Epithelial cell of prostate (primary cell): ENCODE data around the gene APBB3.

Source experiments
- DNase-seq: peaks from one replicate; pipeline ENCODE4 v3.0.0-alpha.2; 2011; ENCODE audit warnings: low read depth, low spot score
- H3K27ac ChIP-seq: fragments of 450-650 bp; 2 replicates; pipeline ENCODE4 v1.5.1; 2017; ENCODE audit warnings: mild to moderate bottlenecking

APBB3 gene

DNA sequence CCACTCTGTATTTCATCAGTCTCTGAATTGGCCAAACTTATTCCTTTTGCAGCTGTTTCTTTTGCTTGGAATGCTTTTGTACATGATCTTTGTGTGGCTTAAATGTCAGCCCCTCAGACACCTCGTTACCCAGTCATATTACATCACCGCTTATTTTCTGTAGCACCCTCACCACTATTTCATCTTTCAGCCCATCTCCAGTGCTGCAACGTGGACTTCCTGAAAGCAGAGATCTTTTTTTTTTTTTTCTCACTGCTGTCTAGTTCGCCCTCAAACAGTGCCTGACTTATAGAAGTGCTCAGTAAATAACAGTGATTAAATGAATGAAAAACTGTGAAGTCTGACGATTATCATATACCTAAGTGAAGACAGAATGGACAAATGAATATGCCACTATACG lies 8.0 kb downstream of the APBB3 start:
- DNase-seq, result no peak

GRCh38 chr5:140555747-140556312 lies 8.6 kb downstream of the APBB3 start:
- DNase-seq, result no peak
- peak overlapping the region; percentile 73 for H3K27ac ChIP-seq

More for the DNA sequence above, 8.0 kb downstream of the APBB3 start:
- peak overlapping the region; percentile 73 for H3K27ac ChIP-seq

DNA sequence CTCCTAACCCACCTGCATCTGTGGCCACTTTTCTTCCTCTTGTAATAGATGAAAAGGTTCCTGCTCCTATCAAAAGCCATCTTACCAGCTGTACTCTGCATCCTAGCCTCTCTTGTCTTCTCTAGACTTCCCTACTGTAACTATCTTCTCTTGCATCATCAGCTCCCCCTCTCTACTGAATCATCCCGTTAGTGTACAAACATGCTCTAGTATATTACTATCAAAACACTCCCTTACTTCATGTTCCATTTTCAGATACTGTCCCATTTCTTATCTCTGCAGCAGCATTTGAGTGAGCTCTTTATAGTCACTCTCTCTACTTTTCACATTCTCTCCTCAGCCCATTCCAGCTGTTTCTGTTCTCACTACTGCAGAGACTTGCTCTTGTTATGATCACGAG lies 9.9 kb downstream of the APBB3 start:
- peak overlapping the region; percentile 73 for H3K27ac ChIP-seq
- no peak for DNase-seq

GRCh38 chr5:140553657-140554056 lies 10.7 kb downstream of the APBB3 start:
- peak; percentile 67 for DNase-seq
- H3K27ac ChIP-seq, result peak overlapping the region; percentile 73

- DNase-seq, result no peak
- H3K27ac ChIP-seq, result peak overlapping the region; percentile 73
Measured at GRCh38 chr5:140551872-140552271, 12.5 kb downstream of the APBB3 start.

DNA sequence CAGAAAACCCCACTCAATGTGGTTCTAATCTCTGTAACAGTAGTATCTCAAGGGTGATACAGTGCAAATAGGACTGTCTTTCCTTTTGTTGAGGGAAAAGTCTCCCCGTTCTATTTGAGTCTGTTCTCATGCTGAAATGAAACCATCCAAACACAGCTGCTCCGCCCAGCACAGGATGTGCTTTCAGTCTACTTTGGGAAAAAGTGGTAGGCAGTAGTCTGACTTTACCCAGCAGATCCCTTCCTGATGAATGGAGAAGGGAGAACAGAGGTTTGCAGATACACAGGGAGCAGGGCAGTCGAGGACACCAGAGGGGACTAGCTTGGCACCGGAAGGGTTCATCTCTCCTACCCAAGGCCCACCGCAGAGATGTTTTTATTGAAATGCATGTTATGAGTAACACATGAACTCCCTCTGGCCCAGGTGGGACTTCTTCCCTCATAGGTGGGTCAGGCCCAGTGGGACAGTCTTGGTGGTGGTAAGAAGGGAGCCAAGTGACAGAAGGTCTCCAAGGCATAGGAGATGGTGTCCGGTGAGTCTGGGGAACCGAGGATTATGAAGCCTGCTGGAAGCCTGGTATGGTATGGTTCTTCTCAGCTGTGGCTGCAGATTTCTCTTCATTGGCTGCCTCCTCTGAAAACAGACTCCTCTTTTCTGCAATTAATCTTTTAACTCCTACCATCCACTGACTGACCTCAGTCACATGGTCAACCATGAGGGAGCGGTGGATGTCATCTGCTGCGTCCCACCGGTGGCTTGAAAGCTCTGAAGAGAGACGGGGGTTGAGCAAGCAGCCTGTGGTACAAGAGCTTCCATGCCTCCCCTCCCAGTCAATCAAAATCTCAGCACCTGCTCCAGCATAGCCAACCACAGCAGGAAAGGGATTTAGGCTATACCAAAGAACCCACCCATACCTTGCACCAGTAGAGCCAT lies 14.0 kb downstream of the APBB3 start:
- H3K27ac ChIP-seq, result peak overlapping the region; percentile 83
- DNase-seq, result no peak

DNA sequence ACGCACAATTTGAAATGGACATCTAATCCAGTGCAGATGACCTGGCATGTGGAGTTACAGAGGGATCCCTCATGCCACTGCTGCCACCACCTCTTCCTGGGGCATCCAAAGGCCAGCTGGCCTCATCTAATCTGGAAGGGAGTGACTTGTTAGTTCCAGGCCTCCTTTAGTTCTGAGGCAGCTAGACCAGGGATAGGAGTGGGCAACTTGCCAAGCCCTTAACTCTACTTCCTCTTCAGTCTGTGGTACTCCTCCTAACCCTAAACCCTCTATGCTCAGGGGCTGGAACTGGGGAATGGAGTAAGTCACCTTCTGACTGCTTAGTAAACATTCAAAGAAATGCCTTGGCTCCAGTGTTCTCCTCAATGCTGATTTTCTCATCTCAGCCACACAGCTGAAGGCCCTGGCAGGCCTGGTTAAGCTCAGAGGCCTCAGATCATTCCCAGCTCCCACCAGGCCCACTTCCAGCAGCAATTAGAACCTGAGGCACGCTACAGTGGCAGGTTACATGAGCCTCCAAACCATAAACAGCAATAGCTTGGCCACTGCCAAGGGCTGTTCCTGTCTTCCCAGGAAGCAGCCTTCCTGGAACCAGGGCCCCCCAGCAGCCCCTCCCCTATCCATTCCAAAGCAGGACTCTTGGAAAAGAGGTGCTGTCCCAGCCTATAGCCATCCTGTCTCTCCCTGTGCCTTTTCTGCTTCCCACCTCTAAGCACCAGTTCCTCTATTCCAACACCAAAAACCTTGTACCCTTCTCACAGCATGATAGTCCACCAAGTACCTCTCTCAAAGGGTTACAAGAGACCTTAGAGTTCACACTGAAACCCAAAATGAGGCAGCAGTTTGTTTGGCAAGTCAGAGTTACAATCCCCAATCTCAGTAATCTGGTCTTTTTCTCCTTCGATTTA lies 14.9 kb downstream of the APBB3 start:
- DNase-seq, result no peak
- peak overlapping the region; percentile 83 for H3K27ac ChIP-seq

DNA sequence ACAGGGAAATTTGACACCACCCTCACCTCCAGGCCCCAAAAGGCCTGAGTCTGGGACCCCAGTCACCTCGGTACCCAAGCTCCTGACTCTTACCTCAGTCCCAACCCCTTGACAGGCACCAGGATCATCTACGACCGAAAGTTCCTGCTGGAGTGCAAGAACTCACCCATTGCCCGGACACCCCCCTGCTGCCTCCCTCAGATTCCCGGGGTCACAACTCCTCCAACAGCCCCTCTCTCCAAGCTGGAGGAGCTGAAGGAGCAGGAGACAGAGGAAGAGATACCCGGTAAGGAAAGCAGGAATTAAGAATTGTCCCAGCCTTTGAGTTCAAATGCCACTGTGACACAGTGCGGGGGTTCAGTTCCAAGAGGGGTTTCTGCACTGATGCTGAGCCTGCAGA lies 15.6 kb downstream of the APBB3 start:
- peak overlapping the region; percentile 83 for H3K27ac ChIP-seq

GRCh38 chr5:140548300-140548688 lies 16.1 kb downstream of the APBB3 start:
- H3K27ac ChIP-seq, result peak overlapping the region; percentile 83
- DNase-seq, result no peak

More for the DNA sequence above, 15.6 kb downstream of the APBB3 start:
- no peak for DNase-seq

GRCh38 chr5:140547508-140548299 lies 16.7 kb downstream of the APBB3 start, which contains the start of gene EIF4EBP3:
Gene EIF4EBP3 (plus strand): TSS chr5:140547662. CDS start chr5:140547738, 76 bp downstream.
- peak; percentile 73 for DNase-seq
- peak within 1 kb of the TSS; percentile 83 for H3K27ac ChIP-seq

DNA sequence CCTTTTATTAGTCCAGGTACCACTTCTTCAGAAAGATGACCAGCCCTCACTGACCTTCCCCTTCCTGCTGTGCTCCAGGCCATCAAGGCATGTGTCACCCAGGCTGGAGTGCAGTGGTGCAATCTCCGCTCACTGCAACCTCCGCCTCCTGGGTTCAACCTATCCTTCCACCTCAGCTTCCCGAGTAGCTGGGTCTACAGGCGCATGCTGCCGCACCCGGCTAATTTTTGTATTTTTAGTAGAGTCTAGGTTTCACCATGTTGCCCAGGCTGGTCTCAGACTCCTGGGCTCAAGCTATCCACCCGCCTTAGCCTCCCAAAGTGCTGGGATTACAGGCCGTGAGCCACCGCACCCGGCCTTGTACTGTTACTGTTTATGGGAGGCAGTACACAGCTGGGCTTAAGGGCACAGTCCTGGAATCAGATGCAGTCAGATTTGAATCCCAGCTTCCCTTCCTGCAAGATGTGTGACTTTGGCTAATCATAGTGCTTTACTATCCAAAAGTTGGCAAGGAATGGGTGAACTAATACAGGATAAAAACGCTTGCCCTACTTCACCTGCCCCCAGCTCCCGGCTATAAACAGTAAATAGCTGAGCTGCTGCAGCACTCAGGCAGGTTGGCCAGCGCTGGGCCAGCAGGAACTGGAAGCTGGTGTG lies 17.4 kb downstream of the APBB3 start:
- no peak for DNase-seq
- peak overlapping the region; percentile 83 for H3K27ac ChIP-seq

DNA sequence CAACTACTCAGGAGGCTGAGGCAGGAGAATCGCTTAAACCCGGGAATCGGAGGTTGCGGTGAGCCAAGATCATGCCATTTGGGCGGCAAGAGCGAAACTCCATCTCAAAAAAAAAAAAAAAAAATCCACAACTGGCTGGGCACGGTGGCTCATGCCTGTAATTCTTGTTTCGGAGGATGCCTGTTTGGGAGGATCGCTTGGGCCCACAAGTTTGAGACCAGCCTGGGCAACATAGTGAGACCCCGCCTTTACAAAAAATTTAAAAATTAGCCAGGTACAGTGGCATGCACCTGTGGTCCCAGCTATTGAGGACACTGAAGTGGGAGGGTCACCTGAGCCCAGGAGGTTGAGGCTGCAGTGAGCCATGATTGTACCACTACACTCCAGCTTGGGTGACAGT lies 18.8 kb downstream of the APBB3 start:
- no peak for DNase-seq
- no peak overlapping the region for H3K27ac ChIP-seq

DNA sequence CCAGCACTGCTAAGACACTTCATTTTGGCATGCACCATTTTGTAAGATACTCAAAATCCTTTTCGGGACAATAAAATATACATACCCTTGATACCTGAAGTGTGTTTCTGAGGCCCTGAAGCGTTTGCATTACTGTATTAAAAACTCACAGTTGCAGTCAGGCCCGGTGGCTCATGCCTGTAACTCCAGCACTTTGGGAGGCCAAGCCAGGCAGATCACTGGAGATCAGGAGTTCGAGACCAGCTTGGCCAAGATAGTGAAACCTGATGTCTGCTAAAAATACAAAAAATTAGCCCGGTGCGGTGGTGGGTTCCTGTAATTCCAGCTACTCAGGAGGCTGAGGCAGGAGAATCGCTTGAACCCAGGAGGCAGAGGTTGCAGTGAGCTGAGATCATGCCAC lies 19.4 kb downstream of the APBB3 start:
- DNase-seq, result no peak
- no peak overlapping the region for H3K27ac ChIP-seq

GRCh38 chr5:140542972-140543371 lies 21.4 kb downstream of the APBB3 start:
- H3K27ac ChIP-seq, result no peak overlapping the region
- no peak for DNase-seq

DNA sequence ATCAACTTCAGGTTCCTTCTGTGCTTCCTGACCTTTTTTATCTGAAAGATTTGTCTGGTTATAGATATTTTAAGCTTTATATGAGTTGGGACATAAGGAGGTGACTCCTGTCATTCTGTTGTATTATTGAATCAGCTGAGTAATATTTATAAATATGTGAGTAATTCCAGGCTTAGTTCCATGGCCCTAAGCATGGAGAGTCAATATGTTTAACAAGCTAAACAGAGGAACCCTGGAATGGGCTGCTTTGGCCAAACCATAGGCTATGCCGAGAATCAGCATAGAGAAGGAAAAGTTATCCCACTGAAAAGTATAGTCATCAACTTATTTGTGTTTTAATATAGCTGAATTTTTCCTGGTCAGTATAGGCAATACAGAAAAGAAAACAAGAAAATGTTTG lies 24.2 kb downstream of the APBB3 start:
- no peak for DNase-seq
- H3K27ac ChIP-seq, result peak overlapping the region; percentile 20

DNA sequence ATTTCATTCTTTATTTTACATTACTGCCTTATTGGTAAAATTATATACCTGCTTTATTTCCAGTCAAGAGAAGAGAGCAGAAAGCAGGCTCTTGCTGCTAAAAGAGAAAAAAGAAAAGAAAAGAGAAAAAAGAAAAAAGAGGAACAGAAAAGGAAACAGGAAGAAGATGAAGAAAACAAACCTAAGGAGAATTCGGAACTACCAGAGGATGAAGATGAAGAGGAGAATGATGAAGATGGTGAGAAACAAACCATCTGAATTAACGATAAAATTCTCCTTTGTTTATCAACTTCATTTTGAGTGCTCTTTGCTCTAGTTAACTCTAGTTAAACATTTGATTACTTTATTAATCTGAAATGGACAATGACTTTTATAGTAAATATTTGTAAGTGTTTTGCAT lies 40.4 kb downstream of the APBB3 start:
- H3K27ac ChIP-seq, result no peak overlapping the region
- no peak for DNase-seq

DNA sequence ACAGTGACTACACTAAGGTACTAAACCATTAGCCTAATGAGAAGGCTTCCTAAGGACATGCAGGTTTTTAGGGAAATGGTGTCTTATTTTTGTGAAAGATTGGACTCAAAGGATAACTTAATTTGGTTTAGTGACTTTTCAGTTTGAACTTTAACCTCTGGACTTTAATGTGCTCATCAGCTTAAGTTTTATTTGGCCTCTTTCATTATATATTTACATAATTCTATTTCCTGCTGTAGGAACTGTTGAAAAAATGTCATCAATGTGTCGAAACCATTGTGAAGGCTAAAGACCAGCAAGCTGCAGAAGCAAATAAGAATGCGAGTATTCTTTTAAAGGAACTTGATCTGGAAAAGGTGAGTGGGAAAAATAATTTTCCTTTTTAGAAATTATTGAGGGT lies 51.3 kb downstream of the APBB3 start:
- no peak for DNase-seq
- no peak overlapping the region for H3K27ac ChIP-seq

DNA sequence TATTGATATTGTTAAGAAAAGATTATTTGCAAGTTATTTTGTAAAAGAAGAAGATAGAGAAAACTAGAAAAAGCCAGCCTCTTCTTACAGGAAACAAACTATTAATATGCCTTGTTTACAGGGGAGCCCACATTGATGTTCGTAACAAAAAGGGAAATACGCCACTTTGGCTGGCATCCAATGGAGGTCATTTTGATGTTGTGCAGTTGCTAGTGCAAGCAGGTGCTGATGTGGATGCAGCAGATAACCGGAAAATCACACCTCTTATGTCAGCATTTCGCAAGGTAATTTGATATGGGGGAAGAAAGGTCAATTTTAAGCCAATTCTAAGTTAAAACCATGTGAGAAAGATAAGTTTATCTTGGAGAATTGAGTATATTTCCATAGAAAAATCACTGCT lies 54.5 kb downstream of the APBB3 start:
- no peak for DNase-seq
- no peak overlapping the region for H3K27ac ChIP-seq
